GM12892 (cell line): ENCODE data around the gene OR4F6.

Experiments
- POLR2A ChIP-seq: IDR thresholded peaks from 2 replicates; pipeline ENCODE4 v1.6.1; 2011; ENCODE audit warnings: low read depth, low read length, control low read depth
- POLR2AphosphoS5 ChIP-seq: IDR thresholded peaks from 2 replicates; pipeline ENCODE4 v1.6.1; 2011; ENCODE audit warnings: low read depth, low read length, control low read depth
- TAF1 ChIP-seq: IDR thresholded peaks from 2 replicates; pipeline ENCODE4 v1.6.1; 2011; ENCODE audit warnings: low read depth, mild to moderate bottlenecking, control low read depth, low read length, borderline replicate concordance

GRCh38 chr15:101813803-101814534 is 10.7 kb downstream of the OR4F6 start:
- TF ChIP-seq POLR2A (no peak), TAF1 (no peak), POLR2AphosphoS5 (no peak)
